Smooth muscle cell (in vitro differentiated cells): ENCODE data around the gene OTOGL. TPM values are rescaled to one million over a fixed set of nuclear protein-coding genes. Genes with fewer than 3 reads are reported as not detected.
"Not testable (repeated sequence)": the region's sequence is repeated elsewhere in the genome, so short reads cannot be mapped to it uniquely, and the experiment has no call there.

Experiments
- DNase-seq: peaks from one replicate; lab custom pipeline; 2025; ENCODE audit not compliant: unreplicated experiment; lab: John Stamatoyannopoulos, UW
- H2AFZ ChIP-seq: fragments of 200-600 bp; sonication (generic); 2 replicates; pipeline ENCODE4 v1.6.0; 2016; ENCODE audit warnings: antibody characterized with exemption, low read depth, mild to moderate bottlenecking
- H3F3A ChIP-seq: fragments of 200-600 bp; sonication (generic); 2 replicates; pipeline ENCODE4 v1.6.0; 2017; ENCODE audit warnings: antibody characterized with exemption, low read depth
- H3K27ac ChIP-seq: fragments of 200-600 bp; sonication (generic); 2 replicates; pipeline ENCODE4 v1.5.1; 2016; ENCODE audit warnings: low read depth, mild to moderate bottlenecking
- H3K27me3 ChIP-seq: fragments of 200-600 bp; sonication (generic); 2 replicates; pipeline ENCODE4 v1.6.1; 2016; ENCODE audit warnings: low read depth, mild to moderate bottlenecking
- H3K36me3 ChIP-seq: fragments of 200-600 bp; sonication (generic); 2 replicates; pipeline ENCODE4 v1.5.1; 2016; ENCODE audit warnings: low read depth
- H3K4me1 ChIP-seq: fragments of 200-600 bp; sonication (generic); 2 replicates; pipeline ENCODE4 v1.5.1; 2016; ENCODE audit warnings: low read depth
- H3K4me2 ChIP-seq: fragments of 200-600 bp; sonication (generic); 2 replicates; pipeline ENCODE4 v1.6.0; 2016; ENCODE audit warnings: mild to moderate bottlenecking
- H3K4me3 ChIP-seq: fragments of 200-600 bp; sonication (generic); 2 replicates; pipeline ENCODE4 v1.5.1; 2016; ENCODE audit warnings: mild to moderate bottlenecking
- H3K79me2 ChIP-seq: fragments of 200-600 bp; sonication (generic); 2 replicates; pipeline ENCODE4 v1.6.0; 2016; ENCODE audit warnings: low read depth, mild to moderate bottlenecking
- H3K9ac ChIP-seq: fragments of 200-600 bp; sonication (generic); 2 replicates; pipeline ENCODE4 v1.6.0; 2016; ENCODE audit warnings: low read depth
- H3K9me3 ChIP-seq: fragments of 200-600 bp; sonication (generic); replicated peaks from 2 replicates; pipeline ENCODE4 v1.5.1; 2016; ENCODE audit warnings: low read depth
- H4K20me1 ChIP-seq: fragments of 200-600 bp; sonication (generic); 2 replicates; pipeline ENCODE4 v1.6.0; 2016; ENCODE audit warnings: low read depth
- CTCF ChIP-seq: fragments of 200-600 bp; sonication (generic); IDR thresholded peaks from 2 replicates; pipeline ENCODE4 v1.5.1; 2017; ENCODE audit warnings: borderline replicate concordance, mild to moderate bottlenecking, antibody characterized with exemption; ENCODE audit not compliant: insufficient read depth, poor library complexity, severe bottlenecking
- WGBS: methylation state at CpG from one replicate; pipeline ENCODE4 v1.1.7; 2016; ENCODE audit warnings: low lambda C conversion rate; 5-methylcytosine and 5-hydroxymethylcytosine counted together
- polyA plus RNA-seq: library from polyadenylated mRNA; unstranded; fragments of >200 nt; fragmentation: Nextera tagmentation; extraction: Ambion mirVana; gene quantifications from 2 replicates; pipeline ENCODE4 v1.2.1, GENCODE V29; 2016
- total RNA-seq: library from RNA; depleted of rRNA; stranded (reverse); fragments of >200 nt; gene quantifications from 2 replicates; pipeline ENCODE4 v1.2.3, GENCODE V29; 2014

OTOGL gene
- total and polyA plus RNA-seq, 2 experiments from 2014 or later: 0.09 TPM; not detected in 1

GRCh38 chr12:80059875-80060274 lies 39.5 kb upstream of the OTOGL start:
- no peak overlapping the region for H3K9ac ChIP-seq
- 91% methylated on average over 2 of the region's 2 CpGs for WGBS

DNA sequence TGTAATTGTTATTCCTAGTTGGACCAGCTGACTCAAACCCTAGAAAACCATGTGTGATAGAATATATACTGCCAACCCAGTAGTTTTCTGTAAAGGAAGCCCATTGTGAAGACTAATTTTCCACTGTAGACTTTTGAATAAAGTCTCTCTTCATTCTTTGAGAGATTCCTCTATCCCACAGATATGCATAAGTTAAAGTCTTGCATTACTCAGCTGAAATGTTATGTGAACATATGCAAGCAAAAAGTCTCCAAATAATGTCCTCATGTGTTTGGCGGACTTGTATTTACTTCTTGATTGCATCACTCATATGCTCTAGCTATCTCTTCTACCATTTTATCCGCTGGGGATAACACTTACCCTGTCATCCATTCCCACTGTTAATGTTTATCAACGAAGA lies 35.1 kb upstream of the OTOGL start:
- 63% methylated on average over 3 of the region's 3 CpGs for WGBS

More at GRCh38 chr12:80059875-80060274, 39.5 kb upstream of the OTOGL start:
- TF ChIP-seq CTCF: no peak
- no peaks in the 10 kb centered on the region for H3K27me3 ChIP-seq
- no peaks in the 10 kb centered on the region for H3K9me3 ChIP-seq
- no peaks in the 10 kb centered on the region for H3K36me3 ChIP-seq
- DNase-seq: no peak
- no peaks in the 10 kb centered on the region for H3F3A ChIP-seq
- H3K4me1 ChIP-seq: no peaks in the 10 kb centered on the region
- no peak overlapping the region for H3K27ac ChIP-seq
- H2AFZ ChIP-seq: no peak overlapping the region
- no peaks in the 10 kb centered on the region for H3K79me2 ChIP-seq
- H3K4me3 ChIP-seq: no peak overlapping the region
- no peak overlapping the region for H3K4me2 ChIP-seq
- H4K20me1 ChIP-seq: no peaks in the 10 kb centered on the region

GRCh38 chr12:80064951-80065350 lies 34.4 kb upstream of the OTOGL start:
- Histone ChIP-seq H2AFZ (peak overlapping the region; percentile 44), H3K4me3 (no peak overlapping the region), H3K36me3 (no peaks in the 10 kb centered on the region), H4K20me1 (no peaks in the 10 kb centered on the region), H3K4me1 (no peaks in the 10 kb centered on the region), H3K4me2 (no peak overlapping the region), H3K9me3 (no peaks in the 10 kb centered on the region), H3K27me3 (no peaks in the 10 kb centered on the region), H3F3A (no peaks in the 10 kb centered on the region), H3K27ac (peak overlapping the region; percentile 18), H3K79me2 (no peaks in the 10 kb centered on the region), H3K9ac (no peak overlapping the region)
- TF ChIP-seq CTCF: no peak
- 88% methylated on average over 2 of the region's 2 CpGs for WGBS
- DNase-seq: no peak

More for the DNA sequence above, 35.1 kb upstream of the OTOGL start:
- Histone ChIP-seq H3K27ac (peak overlapping the region; percentile 18), H3F3A (no peaks in the 10 kb centered on the region), H3K9me3 (no peaks in the 10 kb centered on the region), H2AFZ (peak overlapping the region; percentile 44), H3K4me2 (peak overlapping the region; percentile 14), H3K4me3 (no peak overlapping the region), H3K79me2 (no peaks in the 10 kb centered on the region), H4K20me1 (no peaks in the 10 kb centered on the region), H3K9ac (no peak overlapping the region), H3K27me3 (no peaks in the 10 kb centered on the region), H3K4me1 (no peaks in the 10 kb centered on the region), H3K36me3 (no peaks in the 10 kb centered on the region)
- DNase-seq: no peak
- no peak for TF ChIP-seq CTCF

DNA sequence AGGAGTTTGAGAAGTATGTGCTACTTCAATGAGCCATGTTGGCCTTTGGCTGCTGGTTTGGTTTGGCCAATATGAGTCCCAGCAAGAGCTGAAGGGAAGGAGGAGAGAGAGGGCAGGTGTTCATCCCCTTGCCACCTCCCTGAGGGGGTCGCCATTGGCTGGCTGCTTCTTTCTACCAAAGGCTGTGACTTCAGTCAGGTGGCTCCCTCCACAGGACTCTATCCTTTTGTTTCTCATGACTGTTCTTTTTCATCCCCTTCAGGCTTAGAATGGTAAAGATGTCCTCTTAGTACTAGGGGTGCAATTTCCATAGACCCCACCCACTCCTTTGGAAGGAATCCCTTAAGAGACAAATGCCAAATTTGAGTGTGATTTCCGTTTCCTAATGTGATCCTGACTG lies 31.2 kb upstream of the OTOGL start:
- Histone ChIP-seq H3K4me2 (no peak overlapping the region), H3K27me3 (no peaks in the 10 kb centered on the region), H3K4me3 (no peak overlapping the region), H3K79me2 (no peaks in the 10 kb centered on the region), H3K9ac (no peak overlapping the region), H3K4me1 (no peaks in the 10 kb centered on the region), H2AFZ (no peak overlapping the region), H4K20me1 (no peaks in the 10 kb centered on the region), H3K36me3 (no peaks in the 10 kb centered on the region), H3K9me3 (no peaks in the 10 kb centered on the region), H3F3A (no peaks in the 10 kb centered on the region), H3K27ac (no peak overlapping the region)
- no peak for DNase-seq
- TF ChIP-seq CTCF: no peak
- 38% methylated on average over 2 of the region's 2 CpGs for WGBS

DNA sequence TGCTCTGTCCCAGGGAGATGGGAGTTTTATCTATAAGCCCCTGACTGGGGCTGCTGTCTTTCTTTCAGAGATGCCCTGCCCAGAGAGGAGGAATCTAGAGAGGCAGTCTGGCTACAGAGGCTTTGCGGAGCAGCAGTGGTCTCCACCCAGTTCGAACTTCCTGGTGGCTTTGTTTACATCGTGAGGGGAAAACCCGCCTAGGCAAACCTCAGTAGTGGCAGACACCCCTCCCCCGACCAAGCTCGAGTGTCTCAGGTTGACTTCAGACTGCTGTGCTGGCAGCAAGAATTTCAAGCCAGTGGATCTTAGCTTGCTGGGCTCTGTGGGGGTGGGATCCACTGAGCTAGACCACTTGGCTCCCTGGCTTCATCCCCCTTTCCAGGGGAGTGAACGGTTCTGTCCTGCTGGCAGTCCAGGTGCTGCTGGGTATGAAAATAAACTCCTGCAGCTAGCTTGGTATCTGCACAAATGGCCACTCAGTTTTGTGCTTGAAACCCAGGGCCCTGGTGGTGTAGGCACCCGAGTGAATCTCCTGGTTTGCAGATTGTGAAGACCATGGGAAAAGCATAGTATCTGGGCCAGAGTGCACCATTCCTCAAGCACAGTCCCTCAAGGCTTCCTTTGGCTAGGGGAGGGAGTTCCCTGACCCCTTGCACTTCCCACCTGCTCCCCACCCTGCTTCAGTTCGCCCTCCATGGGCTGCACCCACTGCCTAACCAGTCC lies 15.3 kb upstream of the OTOGL start:
- H3K4me2 ChIP-seq, H3K27me3 ChIP-seq, H3K4me1 ChIP-seq, H3K9ac ChIP-seq, H3F3A ChIP-seq, H3K9me3 ChIP-seq, DNase-seq, H4K20me1 ChIP-seq, H3K27ac ChIP-seq, H3K4me3 ChIP-seq, H3K36me3 ChIP-seq, H3K79me2 ChIP-seq, H2AFZ ChIP-seq: not testable (repeated sequence)
- 41% methylated on average over 9 of the region's 9 CpGs for WGBS
